H1 (cell line): ENCODE data around the gene PACSIN2.
"Not testable (repeated sequence)": the region's sequence is repeated elsewhere in the genome, so short reads cannot be mapped to it uniquely, and the experiment has no call there.

Experiments used
- ATF2 ChIP-seq: IDR thresholded peaks from 2 replicates; pipeline ENCODE4 v1.6.1; 2012; ENCODE audit warnings: low read length, inconsistent platforms
- CBX5 ChIP-seq: fragments of 300-800, 300-1000 bp; sonication (generic); IDR thresholded peaks from 2 replicates; pipeline ENCODE4 v1.7.1; 2016; ENCODE audit warnings: antibody characterized with exemption, low read length, low read depth
- CEBPB ChIP-seq: IDR thresholded peaks from 2 replicates; pipeline ENCODE4 v1.6.1; 2012; ENCODE audit warnings: low read depth, low read length
- POLR2A ChIP-seq, 2 experiments: IDR thresholded peaks; 1 replicate in 1 of 2; 2 replicates in 1 of 2; pipeline ENCODE4 v1.6.1; 2011; ENCODE audit warnings: low read depth in 2 of 2, low read length in 2 of 2, mild to moderate bottlenecking in 2 of 2; ENCODE audit errors: control extremely low read depth in 1 of 2
- POLR2AphosphoS5 ChIP-seq: IDR thresholded peaks from 2 replicates; pipeline ENCODE4 v1.6.1; 2011; ENCODE audit warnings: low read depth, low read length
- TF ChIP-seq, protein P1 (sequence below), 3 experiments: IDR thresholded peaks; 1 replicate in 2 of 3; 2 replicates in 1 of 3; pipeline versions ENCODE4 v1.5.1 to v1.6.1; 2011; ENCODE audit warnings: low read length in 3 of 3, mild to moderate bottlenecking in 3 of 3, inconsistent platforms in 2 of 3, low read depth in 1 of 3, moderate library complexity in 1 of 3; ENCODE audit not compliant: insufficient read depth in 1 of 3; ENCODE audit errors: control extremely low read depth in 1 of 3

DNA sequence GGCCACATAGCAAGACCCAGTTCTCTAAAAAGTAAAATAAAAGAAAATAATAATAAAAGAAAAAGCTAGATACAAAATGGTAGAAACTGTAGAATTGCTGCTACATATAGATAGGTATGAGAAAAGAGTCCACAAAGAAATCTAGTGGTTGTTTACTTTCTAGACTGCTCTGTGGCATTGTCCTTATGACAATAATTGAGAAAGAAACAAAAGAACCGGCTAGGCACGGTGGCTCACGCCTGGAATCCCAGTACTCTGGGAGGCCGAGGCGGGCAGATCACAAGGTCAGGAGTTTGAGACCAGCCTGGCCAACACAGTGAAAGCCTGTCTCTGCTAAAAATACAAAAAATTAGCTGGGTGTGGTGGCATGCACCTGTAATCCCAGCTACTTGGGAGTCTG, 1.2 kb upstream of the PACSIN2 start:
- not testable (repeated sequence) for TF ChIP-seq POLR2AphosphoS5; POLR2A (IDR thresholded peaks at IDR 0.05; ENCODE audit: control extremely low read depth in 1 of 2, low read depth in 2 of 2, low read length in 2 of 2); ATF2; CEBPB; CBX5
- TF ChIP-seq, protein P1, sequence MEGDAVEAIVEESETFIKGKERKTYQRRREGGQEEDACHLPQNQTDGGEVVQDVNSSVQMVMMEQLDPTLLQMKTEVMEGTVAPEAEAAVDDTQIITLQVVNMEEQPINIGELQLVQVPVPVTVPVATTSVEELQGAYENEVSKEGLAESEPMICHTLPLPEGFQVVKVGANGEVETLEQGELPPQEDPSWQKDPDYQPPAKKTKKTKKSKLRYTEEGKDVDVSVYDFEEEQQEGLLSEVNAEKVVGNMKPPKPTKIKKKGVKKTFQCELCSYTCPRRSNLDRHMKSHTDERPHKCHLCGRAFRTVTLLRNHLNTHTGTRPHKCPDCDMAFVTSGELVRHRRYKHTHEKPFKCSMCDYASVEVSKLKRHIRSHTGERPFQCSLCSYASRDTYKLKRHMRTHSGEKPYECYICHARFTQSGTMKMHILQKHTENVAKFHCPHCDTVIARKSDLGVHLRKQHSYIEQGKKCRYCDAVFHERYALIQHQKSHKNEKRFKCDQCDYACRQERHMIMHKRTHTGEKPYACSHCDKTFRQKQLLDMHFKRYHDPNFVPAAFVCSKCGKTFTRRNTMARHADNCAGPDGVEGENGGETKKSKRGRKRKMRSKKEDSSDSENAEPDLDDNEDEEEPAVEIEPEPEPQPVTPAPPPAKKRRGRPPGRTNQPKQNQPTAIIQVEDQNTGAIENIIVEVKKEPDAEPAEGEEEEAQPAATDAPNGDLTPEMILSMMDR (IDR thresholded peaks at IDR 0.05; ENCODE audit: control extremely low read depth in 1 of 3, insufficient read depth in 1 of 3, low read depth in 1 of 3, low read length in 3 of 3), result not testable (repeated sequence)
